ENCODE results near the gene SLC10A4. TPM values are rescaled to one million over a fixed set of nuclear protein-coding genes. Genes with fewer than 3 reads are reported as not detected.

The SLC10A4 gene, protein sequence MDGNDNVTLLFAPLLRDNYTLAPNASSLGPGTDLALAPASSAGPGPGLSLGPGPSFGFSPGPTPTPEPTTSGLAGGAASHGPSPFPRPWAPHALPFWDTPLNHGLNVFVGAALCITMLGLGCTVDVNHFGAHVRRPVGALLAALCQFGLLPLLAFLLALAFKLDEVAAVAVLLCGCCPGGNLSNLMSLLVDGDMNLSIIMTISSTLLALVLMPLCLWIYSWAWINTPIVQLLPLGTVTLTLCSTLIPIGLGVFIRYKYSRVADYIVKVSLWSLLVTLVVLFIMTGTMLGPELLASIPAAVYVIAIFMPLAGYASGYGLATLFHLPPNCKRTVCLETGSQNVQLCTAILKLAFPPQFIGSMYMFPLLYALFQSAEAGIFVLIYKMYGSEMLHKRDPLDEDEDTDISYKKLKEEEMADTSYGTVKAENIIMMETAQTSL
- polyA plus RNA-seq (2011; rRNA removed) (7.6 and 8.6 TPM in 2 replicates), polyA plus RNA-seq (2017; fragmentation: RNase III; extraction: RNeasy Plus Mini Kit Qiagen cat#74134 plus additional on column Dnase treatment) (4.3 to 5.6 TPM (median 5.0 TPM) in 3 replicates), polyA minus RNA-seq (2011; rRNA and poly(A)+ RNA removed) (8.2 and 8.8 TPM in 2 replicates)
- polyA plus RNA-seq (2012; cell fraction: cytosol; rRNA removed) = 9.2 and 13.1 TPM in 2 replicates
- polyA plus RNA-seq (2012; cell fraction: nucleus; rRNA removed) = 9.6 and 14.9 TPM in 2 replicates

DNA sequence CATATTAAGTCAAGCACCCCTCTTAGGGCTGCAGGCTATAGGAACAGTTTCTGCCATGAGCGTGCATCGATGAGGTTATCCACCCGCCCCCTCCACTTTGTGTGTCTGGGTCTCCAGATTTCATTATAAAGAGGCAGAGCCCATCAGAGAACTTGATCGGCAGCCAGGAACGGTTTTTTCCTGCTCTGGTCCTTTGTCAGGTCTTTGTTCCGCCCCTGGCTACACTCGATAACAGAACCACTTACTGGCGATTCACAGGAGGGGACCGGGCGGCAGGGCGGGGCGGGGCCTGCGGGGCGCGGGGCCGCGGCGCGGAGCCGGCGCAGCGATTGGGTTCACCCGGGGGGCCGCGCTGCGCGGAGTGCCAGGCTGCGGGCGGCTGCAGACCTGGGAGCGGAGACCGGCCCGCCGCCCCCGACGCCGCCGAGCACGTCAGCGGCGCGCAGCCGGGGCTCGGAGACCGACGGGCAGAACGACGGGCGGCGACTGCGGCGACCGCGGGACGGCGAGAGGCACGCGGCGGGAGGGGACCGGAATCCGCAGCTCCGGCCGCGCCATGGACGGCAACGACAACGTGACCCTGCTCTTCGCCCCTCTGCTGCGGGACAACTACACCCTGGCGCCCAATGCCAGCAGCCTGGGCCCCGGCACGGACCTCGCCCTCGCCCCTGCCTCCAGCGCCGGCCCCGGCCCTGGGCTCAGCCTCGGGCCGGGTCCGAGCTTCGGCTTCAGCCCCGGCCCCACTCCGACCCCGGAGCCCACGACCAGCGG is at the start of gene SLC10A4:
Gene SLC10A4, plus strand, starts transcription at position 338 of the 771 bp plus-strand sequence. Its CDS starts 219 bp downstream, at position 557.
- TF ChIP-seq PBX3 (IDR thresholded peaks at IDR 0.05) (no peak), ESRRA (IDR thresholded peaks at IDR 0.05; ENCODE audit: borderline replicate concordance, low read length) (no peak), MAZ (IDR thresholded peaks at IDR 0.05; ENCODE audit: borderline replicate concordance, low read depth, low read length) (no peak), FOSL2 (IDR thresholded peaks at IDR 0.05) (no peak), FOSL2 (CRISPR knock-in tag; IDR thresholded peaks at IDR 0.05) (no peak), MAX (IDR thresholded peaks at IDR 0.05) (peak; percentile 58), POLR2A (IDR thresholded peaks at IDR 0.05; ENCODE audit: low read length) (peak; percentile 30; the same call in 1 of the 2 replicates), JUN (IDR thresholded peaks at IDR 0.05) (0 out of 5 replicates have a peak, but pooled peaks of 1 of the 2 experiments have one; percentile 30), TFCP2L1 (CRISPR knock-in tag; IDR thresholded peaks at IDR 0.05) (no peak), KDM5A (IDR thresholded peaks at IDR 0.05) (no peak), SREBF2 (IDR thresholded peaks at IDR 0.05) (no peak), SMC3 (IDR thresholded peaks at IDR 0.05) (no peak), EHF (CRISPR knock-in tag; IDR thresholded peaks at IDR 0.05) (no peak), ZNF302 (CRISPR knock-in tag; IDR thresholded peaks at IDR 0.05) (no peak), PHF8 (IDR thresholded peaks at IDR 0.05; ENCODE audit: borderline replicate concordance, low read depth) (no peak), E2F6 (IDR thresholded peaks at IDR 0.05; ENCODE audit: borderline replicate concordance, low read depth) (0 out of 2 replicates have a peak, but pooled peaks have one; percentile 39), JUNB (IDR thresholded peaks at IDR 0.05) (no peak)
- TF ChIP-seq, protein P1, sequence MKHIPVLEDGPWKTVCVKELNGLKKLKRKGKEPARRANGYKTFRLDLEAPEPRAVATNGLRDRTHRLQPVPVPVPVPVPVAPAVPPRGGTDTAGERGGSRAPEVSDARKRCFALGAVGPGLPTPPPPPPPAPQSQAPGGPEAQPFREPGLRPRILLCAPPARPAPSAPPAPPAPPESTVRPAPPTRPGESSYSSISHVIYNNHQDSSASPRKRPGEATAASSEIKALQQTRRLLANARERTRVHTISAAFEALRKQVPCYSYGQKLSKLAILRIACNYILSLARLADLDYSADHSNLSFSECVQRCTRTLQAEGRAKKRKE (CRISPR knock-in tag; IDR thresholded peaks at IDR 0.05; ENCODE audit: low read depth) = no peak
- TF ChIP-seq, protein P2, sequence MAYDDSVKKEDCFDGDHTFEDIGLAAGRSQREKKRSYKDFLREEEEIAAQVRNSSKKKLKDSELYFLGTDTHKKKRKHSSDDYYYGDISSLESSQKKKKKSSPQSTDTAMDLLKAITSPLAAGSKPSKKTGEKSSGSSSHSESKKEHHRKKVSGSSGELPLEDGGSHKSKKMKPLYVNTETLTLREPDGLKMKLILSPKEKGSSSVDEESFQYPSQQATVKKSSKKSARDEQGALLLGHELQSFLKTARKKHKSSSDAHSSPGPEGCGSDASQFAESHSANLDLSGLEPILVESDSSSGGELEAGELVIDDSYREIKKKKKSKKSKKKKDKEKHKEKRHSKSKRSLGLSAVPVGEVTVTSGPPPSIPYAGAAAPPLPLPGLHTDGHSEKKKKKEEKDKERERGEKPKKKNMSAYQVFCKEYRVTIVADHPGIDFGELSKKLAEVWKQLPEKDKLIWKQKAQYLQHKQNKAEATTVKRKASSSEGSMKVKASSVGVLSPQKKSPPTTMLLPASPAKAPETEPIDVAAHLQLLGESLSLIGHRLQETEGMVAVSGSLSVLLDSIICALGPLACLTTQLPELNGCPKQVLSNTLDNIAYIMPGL (CRISPR knock-in tag; IDR thresholded peaks at IDR 0.05; ENCODE audit: borderline replicate concordance) = no peak
- FAIRE-seq (no peak), ATAC-seq (peak; percentile 86), DNase-seq (ENCODE audit: low read depth in 1 of 2, low spot score in 1 of 2) (peak; percentile 6 to 50)
- ChIA-PET POLR2A (no interaction called here), CTCF (no interaction called here)
- peak within 1 kb of the TSS; percentile 72 to 89 for H3K27ac ChIP-seq
- H3K4me1 ChIP-seq = no peaks in the 10 kb centered on the region
- no peaks in the 10 kb centered on the region for H3K9me3 ChIP-seq
- H3K4me3 ChIP-seq = peak within 1 kb of the TSS; percentile 76
- peak within 1 kb of the TSS; percentile 63 for H3K4me2 ChIP-seq
- 14% methylated on average over 3 of the region's 85 CpGs for WGBS (ENCODE audit: missing lambda C conversion rate)

GRCh38 chr4:48436318-48436717 is 46.8 kb upstream of the SLC10A4 start:
- DNase-seq (ENCODE audit: low read depth in 1 of 2, low spot score in 1 of 2) (peak in 1 of 2 experiments; percentile 7), FAIRE-seq (no peak), ATAC-seq (no peak)
- Histone ChIP-seq H3K4me3 (no peak overlapping the region), H3K9me3 (no peaks in the 10 kb centered on the region), H3K27ac (no peak overlapping the region), H3K4me1 (0 out of 3 replicates have a peak, but pooled peaks cover 3% of the 10 kb centered on the region), H3K4me2 (no peak overlapping the region)
- POLR2A ChIA-PET = no interaction called here
- CTCF ChIA-PET = no interaction called here
- 90% methylated on average over 1 of the region's 1 CpG for WGBS (ENCODE audit: missing lambda C conversion rate)
- no peak for TF ChIP-seq KDM5A (IDR thresholded peaks at IDR 0.05)
- no peak for TF ChIP-seq MAFK (IDR thresholded peaks at IDR 0.05; ENCODE audit: partially characterized antibody)
- no peak for TF ChIP-seq PBX3 (IDR thresholded peaks at IDR 0.05)
- no peak for TF ChIP-seq ESRRA (IDR thresholded peaks at IDR 0.05; ENCODE audit: borderline replicate concordance, low read length)
- no peak for TF ChIP-seq CBX8 (IDR thresholded peaks at IDR 0.05)
- no peak for TF ChIP-seq RARB (CRISPR knock-in tag; IDR thresholded peaks at IDR 0.05)
- TF ChIP-seq HES2 (IDR thresholded peaks at IDR 0.05) = no peak
- no peak for TF ChIP-seq RAD21 (conservative IDR thresholded peaks at IDR 0.05 in 1 of 2, IDR thresholded peaks at IDR 0.05 in 1 of 2)
- TF ChIP-seq POLR2AphosphoS2 (conservative IDR thresholded peaks at IDR 0.05; ENCODE audit: low read length) = no peak
- TF ChIP-seq TP53 (CRISPR knock-in tag; IDR thresholded peaks at IDR 0.05) = no peak
- TF ChIP-seq KDM1A (IDR thresholded peaks at IDR 0.05; ENCODE audit: low read depth) = no peak
